Vagina (tissue), 2 donors: ENCODE results near the gene MYB. TPM values are rescaled to one million over a fixed set of nuclear protein-coding genes. Genes with fewer than 3 reads are reported as not detected.

Experiments
- DNase-seq, 2 donors: peaks; one replicate each; pipeline ENCODE4 v3.0.0-alpha.2; 2017; ENCODE audit errors: extremely low spot score in 2 of 2
- H3K27ac ChIP-seq: fragments of 200-600 bp; sonication (generic); one replicate; pipeline ENCODE4 v1.5.1; 2019
- H3K27me3 ChIP-seq: fragments of 200-600 bp; sonication (generic); one replicate; pipeline ENCODE4 v1.5.1; 2019
- H3K36me3 ChIP-seq, 2 donors: fragments of 200-600 bp; sonication (generic); one replicate each; pipeline ENCODE4 v1.5.1; 2017 to 2019
- H3K4me1 ChIP-seq: fragments of 200-600 bp; sonication (generic); one replicate; pipeline ENCODE4 v1.5.1; 2019
- H3K4me3 ChIP-seq, 2 donors: fragments of 200-600 bp; sonication (generic); 1 replicate in 1 of 2; 2 replicates in 1 of 2; pipeline ENCODE4 v1.5.1; 2016 to 2019
- H3K9me3 ChIP-seq: fragments of 200-600 bp; sonication (generic); one replicate; pipeline ENCODE4 v1.5.1; 2019
- POLR2A ChIP-seq, 2 donors: fragments of 450-650 bp; IDR thresholded peaks; one replicate each; pipeline ENCODE4 v1.6.1; 2017; ENCODE audit warnings: antibody characterized with exemption in 2 of 2, mild to moderate bottlenecking in 2 of 2, moderate library complexity in 2 of 2
- POLR2AphosphoS5 ChIP-seq, 2 donors: sonication (generic); formaldehyde crosslinking; IDR thresholded peaks; one replicate each; pipeline ENCODE4 v1.9.0; 2017; ENCODE audit warnings: antibody characterized with exemption in 2 of 2, mild to moderate bottlenecking in 2 of 2, low read depth in 1 of 2; ENCODE audit not compliant: insufficient read depth in 1 of 2
- intact Hi-C: fragments of 100-400 bp; cut with DNase I; formaldehyde crosslinking; loops from one replicate; pipeline ENCODE4 v1.15.1; 2023
- total RNA-seq: library from RNA; depleted of rRNA; stranded (reverse); fragments of >200 nt; gene quantifications from one replicate; pipeline ENCODE4 v1.2.3, GENCODE V29; 2016
- TF ChIP-seq, protein P1 (sequence below), 3 experiments: fragments of 450-650 bp in 2 of 3; fragments of 200-600 bp in 1 of 3; sonication (generic) in 1 of 3; IDR thresholded peaks; one replicate each; pipeline ENCODE4 v1.5.1; 2017 to 2019; ENCODE audit warnings: antibody characterized with exemption in 3 of 3, mild to moderate bottlenecking in 2 of 3, moderate library complexity in 2 of 3

MYB gene
- total RNA-seq, 1 donor from 2014 or later: 2.5 TPM

DNA sequence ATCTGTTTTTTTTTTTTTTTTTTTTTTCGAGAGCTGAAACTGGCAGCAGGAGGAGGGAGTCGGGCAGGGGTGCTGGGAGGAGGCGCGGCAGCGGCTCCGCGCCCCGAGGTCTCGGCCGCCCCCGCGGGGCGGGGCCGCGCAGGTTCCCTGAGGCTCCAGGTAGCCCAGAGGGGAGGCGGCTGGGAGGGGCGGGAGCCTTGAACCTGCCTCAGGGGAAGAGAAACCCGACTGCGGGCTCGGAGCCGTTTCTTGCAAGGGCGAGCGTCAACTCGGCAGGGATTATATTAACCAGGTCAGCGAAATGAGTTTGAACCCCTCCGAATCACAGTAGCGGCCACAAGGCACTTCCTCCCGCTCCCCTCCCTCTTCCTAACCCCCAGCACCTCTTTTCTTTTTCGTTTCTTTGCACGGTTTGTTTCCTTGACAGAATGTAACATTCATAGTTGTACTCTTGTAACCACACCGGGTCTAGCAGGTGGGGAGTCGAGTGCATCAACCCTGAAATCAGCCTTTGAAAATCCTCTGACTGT lies 2.0 kb downstream of the MYB start:
- Histone ChIP-seq H3K4me3 (peak overlapping the region; percentile 45 to 56), H3K9me3 (no peaks in the 10 kb centered on the region), H3K36me3 (no peaks in the 10 kb centered on the region), H3K27me3 (no peaks in the 10 kb centered on the region), H3K4me1 (peaks cover 28% of the 10 kb centered on the region), H3K27ac (peak overlapping the region; percentile 21)
- intact Hi-C loops: no loop called here
- no peak for TF ChIP-seq POLR2A (IDR thresholded peaks at IDR 0.05)
- TF ChIP-seq, protein P1, sequence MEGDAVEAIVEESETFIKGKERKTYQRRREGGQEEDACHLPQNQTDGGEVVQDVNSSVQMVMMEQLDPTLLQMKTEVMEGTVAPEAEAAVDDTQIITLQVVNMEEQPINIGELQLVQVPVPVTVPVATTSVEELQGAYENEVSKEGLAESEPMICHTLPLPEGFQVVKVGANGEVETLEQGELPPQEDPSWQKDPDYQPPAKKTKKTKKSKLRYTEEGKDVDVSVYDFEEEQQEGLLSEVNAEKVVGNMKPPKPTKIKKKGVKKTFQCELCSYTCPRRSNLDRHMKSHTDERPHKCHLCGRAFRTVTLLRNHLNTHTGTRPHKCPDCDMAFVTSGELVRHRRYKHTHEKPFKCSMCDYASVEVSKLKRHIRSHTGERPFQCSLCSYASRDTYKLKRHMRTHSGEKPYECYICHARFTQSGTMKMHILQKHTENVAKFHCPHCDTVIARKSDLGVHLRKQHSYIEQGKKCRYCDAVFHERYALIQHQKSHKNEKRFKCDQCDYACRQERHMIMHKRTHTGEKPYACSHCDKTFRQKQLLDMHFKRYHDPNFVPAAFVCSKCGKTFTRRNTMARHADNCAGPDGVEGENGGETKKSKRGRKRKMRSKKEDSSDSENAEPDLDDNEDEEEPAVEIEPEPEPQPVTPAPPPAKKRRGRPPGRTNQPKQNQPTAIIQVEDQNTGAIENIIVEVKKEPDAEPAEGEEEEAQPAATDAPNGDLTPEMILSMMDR (IDR thresholded peaks at IDR 0.05): no peak
- no peak for TF ChIP-seq POLR2AphosphoS5 (IDR thresholded peaks at IDR 0.05; ENCODE audit: insufficient read depth in 1 of 2, low read depth in 1 of 2)
- no peak for DNase-seq

DNA sequence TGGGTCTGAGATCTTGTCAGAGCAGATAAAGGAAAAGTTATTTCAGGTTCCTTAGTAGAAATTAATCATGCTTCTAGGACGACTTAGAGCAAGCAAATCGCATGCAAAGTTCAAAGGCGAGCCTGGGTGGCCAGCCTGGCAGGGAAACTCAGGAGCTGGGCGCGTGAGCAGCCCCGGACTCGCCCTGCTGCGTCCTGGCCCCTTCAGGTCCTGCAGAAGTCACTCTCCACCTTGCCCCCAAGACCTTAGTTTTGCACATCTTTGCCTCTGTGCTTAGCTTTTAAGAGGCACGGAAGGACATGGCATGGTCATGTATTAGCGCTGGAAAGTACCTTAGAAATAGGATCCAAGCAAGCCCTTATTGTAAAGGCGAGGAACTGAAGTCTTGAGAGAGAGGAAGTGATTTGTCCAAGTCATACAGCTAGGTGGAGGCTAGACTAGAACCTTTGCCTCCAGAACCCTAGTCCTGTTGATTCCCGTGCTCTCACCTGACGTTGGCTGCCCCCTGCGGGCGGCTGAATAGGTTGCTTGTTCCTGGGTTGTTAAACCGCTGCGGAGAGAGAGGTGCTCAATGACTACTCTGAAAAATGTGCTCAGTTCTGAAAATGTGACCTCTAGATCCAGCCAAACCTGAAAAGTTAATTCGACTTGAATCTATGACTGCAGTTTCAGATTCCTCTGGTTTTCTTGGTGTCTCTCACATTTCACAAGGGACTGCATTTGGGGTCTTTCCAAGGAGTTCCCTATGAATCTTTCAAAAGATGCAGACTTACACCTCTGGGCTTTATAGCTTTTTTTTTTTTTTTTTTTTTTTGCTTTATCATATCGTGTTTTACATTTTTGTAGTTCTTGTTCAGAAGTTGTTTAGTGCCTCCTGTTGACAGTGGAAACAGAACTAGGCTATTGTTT lies 2.7 kb downstream of the MYB start:
- intact Hi-C loops: no loop called here
- TF ChIP-seq, protein P1 (IDR thresholded peaks at IDR 0.05): peak in 1 of 3 experiments; percentile 56
- TF ChIP-seq POLR2A (IDR thresholded peaks at IDR 0.05) (no peak), POLR2AphosphoS5 (IDR thresholded peaks at IDR 0.05; ENCODE audit: insufficient read depth in 1 of 2, low read depth in 1 of 2) (no peak)
- DNase-seq: no peak
- Histone ChIP-seq H3K27ac (peak overlapping the region; percentile 21), H3K4me1 (peaks cover 28% of the 10 kb centered on the region), H3K36me3 (no peaks in the 10 kb centered on the region), H3K9me3 (no peaks in the 10 kb centered on the region), H3K27me3 (no peaks in the 10 kb centered on the region), H3K4me3 (peak overlapping the region; percentile 45 to 56)

DNA sequence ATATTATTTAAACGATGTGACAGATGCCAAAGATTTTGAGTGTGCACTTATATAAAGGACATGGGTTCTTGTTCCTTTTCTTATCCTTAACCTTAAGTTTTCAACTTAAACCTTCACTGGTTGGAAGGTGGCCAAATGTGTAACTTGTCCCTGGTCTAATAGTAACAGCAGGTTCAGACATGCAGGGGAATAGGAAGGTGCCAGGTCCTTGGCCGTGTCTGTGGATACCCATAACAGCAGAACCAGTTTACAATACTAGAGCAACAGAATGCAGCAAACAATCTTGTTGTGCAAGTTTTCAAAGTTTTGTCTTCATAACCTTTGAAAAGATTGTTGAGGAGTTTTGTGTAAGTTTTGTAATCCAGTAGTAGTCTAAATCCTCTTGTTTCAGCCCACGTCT lies 4.4 kb downstream of the MYB start:
- no peaks in the 10 kb centered on the region for H3K9me3 ChIP-seq
- intact Hi-C loops: no loop called here
- H3K27ac ChIP-seq: no peak overlapping the region
- TF ChIP-seq, protein P1 (IDR thresholded peaks at IDR 0.05): no peak
- TF ChIP-seq POLR2A (IDR thresholded peaks at IDR 0.05): no peak
- no peak for TF ChIP-seq POLR2AphosphoS5 (IDR thresholded peaks at IDR 0.05; ENCODE audit: insufficient read depth in 1 of 2, low read depth in 1 of 2)
- H3K27me3 ChIP-seq: no peaks in the 10 kb centered on the region
- H3K36me3 ChIP-seq: no peaks in the 10 kb centered on the region
- no peak for DNase-seq
- H3K4me1 ChIP-seq: peaks cover 21% of the 10 kb centered on the region
- no peak overlapping the region for H3K4me3 ChIP-seq

DNA sequence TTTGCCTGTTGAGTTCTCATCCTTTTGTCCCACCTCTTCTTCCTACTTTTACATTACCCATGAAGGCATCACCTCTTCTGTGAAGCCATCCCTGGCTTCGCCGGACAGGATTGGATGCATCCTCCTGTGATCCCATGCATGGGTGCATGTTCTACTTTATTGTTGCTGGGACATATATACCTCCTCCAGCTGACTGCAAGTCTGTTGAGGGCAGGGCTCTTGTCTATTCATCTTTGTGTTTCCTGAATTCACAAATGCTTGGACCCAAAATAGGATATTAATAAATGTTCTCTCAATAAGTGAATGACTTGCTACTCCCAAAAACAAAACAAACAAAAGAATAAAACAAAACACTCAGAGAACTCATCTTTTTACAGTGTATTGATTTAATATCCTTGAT lies 5.1 kb downstream of the MYB start:
- no peak overlapping the region for H3K4me3 ChIP-seq
- no peak overlapping the region for H3K27ac ChIP-seq
- no peaks in the 10 kb centered on the region for H3K9me3 ChIP-seq
- no peaks in the 10 kb centered on the region for H3K36me3 ChIP-seq
- TF ChIP-seq POLR2A (IDR thresholded peaks at IDR 0.05): no peak
- no peak for TF ChIP-seq POLR2AphosphoS5 (IDR thresholded peaks at IDR 0.05; ENCODE audit: insufficient read depth in 1 of 2, low read depth in 1 of 2)
- H3K27me3 ChIP-seq: no peaks in the 10 kb centered on the region
- peaks cover 21% of the 10 kb centered on the region for H3K4me1 ChIP-seq
- intact Hi-C loops: no loop called here
- DNase-seq: no peak

DNA sequence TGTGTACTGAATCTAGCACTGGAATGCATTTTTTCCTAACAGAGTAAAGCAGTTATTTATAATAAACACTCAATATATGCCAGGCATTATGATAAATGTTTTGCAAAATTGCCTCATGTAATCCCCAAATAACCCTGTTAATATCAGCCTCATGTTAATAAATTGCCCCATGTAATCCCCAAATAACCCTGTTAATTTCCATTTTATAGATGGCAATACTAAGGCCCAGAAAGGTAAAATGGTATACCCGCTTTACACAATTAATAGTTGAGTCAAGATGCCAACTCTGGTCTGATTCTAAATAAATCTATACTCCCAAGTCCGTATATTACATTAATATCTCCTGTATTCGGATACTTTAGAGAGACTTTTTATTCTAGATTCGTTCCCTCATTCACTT lies 6.3 kb downstream of the MYB start:
- H3K27ac ChIP-seq: no peak overlapping the region
- intact Hi-C loops: no loop called here
- no peaks in the 10 kb centered on the region for H3K9me3 ChIP-seq
- peaks cover 15% of the 10 kb centered on the region for H3K4me1 ChIP-seq
- no peaks in the 10 kb centered on the region for H3K36me3 ChIP-seq
- TF ChIP-seq POLR2A (IDR thresholded peaks at IDR 0.05) (no peak), POLR2AphosphoS5 (IDR thresholded peaks at IDR 0.05; ENCODE audit: insufficient read depth in 1 of 2, low read depth in 1 of 2) (no peak)
- TF ChIP-seq, protein P1 (IDR thresholded peaks at IDR 0.05): no peak
- DNase-seq: no peak
- H3K27me3 ChIP-seq: no peaks in the 10 kb centered on the region
- no peak overlapping the region for H3K4me3 ChIP-seq
